SK-N-SH (cell line): ENCODE results near the gene PPP1R1B. TPM values are rescaled to one million over a fixed set of nuclear protein-coding genes. Genes with fewer than 3 reads are reported as not detected.
A peak's percentile ranks its signal among the peaks of the same experiment; 100 is the strongest.

Source experiments
- CTCF ChIA-PET: fragments of 300-600, 350-600 bp; formaldehyde crosslinking; extraction: SDS; loops from one replicate; lab custom pipeline; 2021; lab: Yijun Ruan, JAX
- POLR2A ChIA-PET: fragments of 350-600 bp; sonication (Branson Sonifier 250); formaldehyde crosslinking; extraction: SDS; loops from one replicate; lab custom pipeline; 2020; ENCODE audit warnings: antibody characterized with exemption, inconsistent platforms; lab: Yijun Ruan, JAX
- DNase-seq: peaks from one replicate; pipeline ENCODE4 v3.0.0; 2012
- H2AFZ ChIP-seq: fragments of 200-600 bp; sonication (generic); 2 replicates; pipeline ENCODE4 v1.8.1; 2016; ENCODE audit warnings: antibody characterized with exemption, mild to moderate bottlenecking, low read depth
- H3F3A ChIP-seq: fragments of 200-600 bp; sonication (generic); replicated peaks from 2 replicates; pipeline ENCODE3; 2016; ENCODE audit warnings: antibody characterized with exemption, mild to moderate bottlenecking; ENCODE audit not compliant: insufficient read depth
- H3K27ac ChIP-seq, 2 experiments: fragments of 200-500 bp in 1 of 2; fragments of 200-600 bp in 1 of 2; sonication (Bioruptor generic) in 1 of 2; sonication (generic), shearing (Covaris generic) in 1 of 2; 2 replicates each; pipeline versions ENCODE4 v1.5.1 to v1.6.1; 2014 to 2016; ENCODE audit warnings: low read depth in 2 of 2, inconsistent platforms in 1 of 2, low read length in 1 of 2, mild to moderate bottlenecking in 1 of 2, mixed read lengths in 1 of 2
- H3K27me3 ChIP-seq: fragments of 200-600 bp; sonication (generic), shearing (Covaris generic); 2 replicates; pipeline ENCODE4 v1.6.1; 2016; ENCODE audit warnings: mixed run types; ENCODE audit not compliant: insufficient read depth
- H3K36me3 ChIP-seq, 2 experiments: fragments of 200-500 bp in 1 of 2; fragments of 200-600 bp in 1 of 2; sonication (Bioruptor generic) in 1 of 2; sonication (generic) in 1 of 2; replicated peaks in 1 of 2; 2 replicates each; pipeline versions ENCODE3 to v1.5.1; 2014 to 2016; ENCODE audit warnings: low read length in 1 of 2, mild to moderate bottlenecking in 1 of 2; ENCODE audit not compliant: insufficient read depth in 2 of 2, control insufficient read depth in 1 of 2
- H3K4me1 ChIP-seq, 2 experiments: fragments of 200-500 bp in 1 of 2; fragments of 200-600 bp in 1 of 2; sonication (Bioruptor generic) in 1 of 2; sonication (generic), shearing (Covaris generic) in 1 of 2; 2 replicates each; pipeline versions ENCODE4 v1.5.1 to v1.6.1; 2014 to 2016; ENCODE audit warnings: low read depth in 1 of 2, low read length in 1 of 2, mixed run types in 1 of 2; ENCODE audit not compliant: insufficient read depth in 2 of 2, control insufficient read depth in 1 of 2
- H3K4me2 ChIP-seq: fragments of 200-600 bp; sonication (generic), shearing (Covaris generic); 2 replicates; pipeline ENCODE4 v1.6.1; 2017; ENCODE audit warnings: mixed run types
- H3K4me3 ChIP-seq, 2 experiments: fragments of 200-500 bp in 1 of 2; fragments of 200-600 bp in 1 of 2; sonication (Bioruptor generic) in 1 of 2; sonication (generic), shearing (Covaris generic) in 1 of 2; 2 replicates each; pipeline versions ENCODE4 v1.5.1 to v1.8.1; 2014 to 2016; ENCODE audit warnings: low read depth in 2 of 2, inconsistent platforms in 1 of 2, low read length in 1 of 2, mild to moderate bottlenecking in 1 of 2, mixed read lengths in 1 of 2, moderate library complexity in 1 of 2
- H3K79me2 ChIP-seq: fragments of 200-600 bp; sonication (generic); 2 replicates; pipeline ENCODE4 v1.8.1; 2017; ENCODE audit warnings: mild to moderate bottlenecking; ENCODE audit not compliant: insufficient read depth
- H3K9ac ChIP-seq: fragments of 200-600 bp; sonication (generic); 2 replicates; pipeline ENCODE4 v1.6.1; 2017; ENCODE audit warnings: mixed run types
- H3K9me2 ChIP-seq: fragments of 200-600 bp; sonication (generic); 2 replicates; pipeline ENCODE4 v1.6.1; 2017; ENCODE audit warnings: mixed run types
- H3K9me3 ChIP-seq: fragments of 200-600 bp; sonication (generic); 2 replicates; pipeline ENCODE4 v1.6.1; 2017; ENCODE audit warnings: mixed run types, mild to moderate bottlenecking, moderate library complexity
- H4K20me1 ChIP-seq: fragments of 200-600 bp; sonication (generic); 2 replicates; pipeline ENCODE4 v1.6.1; 2017; ENCODE audit warnings: mild to moderate bottlenecking, mixed run types; ENCODE audit not compliant: insufficient read depth
- CTCF ChIP-seq: fragments of 200-600 bp; sonication (generic); IDR thresholded peaks from 2 replicates; pipeline ENCODE4 v1.6.1; 2017; ENCODE audit warnings: antibody characterized with exemption, mild to moderate bottlenecking, moderate library complexity
- ELF1 ChIP-seq: IDR thresholded peaks from 2 replicates; pipeline ENCODE4 v1.4.0; 2012
- EZH2phosphoT487 ChIP-seq: fragments of 200-600 bp; sonication (generic); IDR thresholded peaks from 2 replicates; pipeline ENCODE4 v1.6.1; 2017; ENCODE audit warnings: low read depth, mixed run types, mild to moderate bottlenecking, antibody characterized with exemption, moderate library complexity, borderline replicate concordance
- FOSL2 ChIP-seq: IDR thresholded peaks from 2 replicates; pipeline ENCODE4 v1.4.0; 2012; ENCODE audit warnings: low read depth, mild to moderate bottlenecking, moderate library complexity, borderline replicate concordance
- FOXJ3 ChIP-seq: sonication (generic); formaldehyde crosslinking; IDR thresholded peaks from 2 replicates; pipeline ENCODE4 v1.5.1; 2020; ENCODE audit warnings: mild to moderate bottlenecking, missing genetic modification reagents
- GABPA ChIP-seq: IDR thresholded peaks from 2 replicates; pipeline ENCODE4 v1.4.0; 2012; ENCODE audit warnings: low read depth, mild to moderate bottlenecking
- PBX3 ChIP-seq: IDR thresholded peaks from 2 replicates; pipeline ENCODE4; 2012
- POLR2AphosphoS5 ChIP-seq: IDR thresholded peaks from 2 replicates; pipeline ENCODE4 v1.6.1; 2012; ENCODE audit warnings: low read depth, low read length
- RCOR1 ChIP-seq: fragments of 150-350 bp; IDR thresholded peaks from 2 replicates; pipeline ENCODE4 v1.6.1; 2017; ENCODE audit warnings: antibody characterized with exemption, low read length
- USF2 ChIP-seq: fragments of 150-350 bp; IDR thresholded peaks from 2 replicates; pipeline ENCODE4 v1.6.1; 2017; ENCODE audit warnings: antibody characterized with exemption, low read length, low read depth, borderline replicate concordance
- WGBS: methylation state at CpG from one replicate; pipeline ENCODE4 v1.1.6; 2017; ENCODE audit warnings: low lambda C conversion rate; 5-methylcytosine and 5-hydroxymethylcytosine counted together
- polyA plus RNA-seq, 3 experiments: library from polyadenylated mRNA; depleted of rRNA; stranded (reverse); fragments of >200 nt; gene quantifications; 2 replicates each; pipeline ENCODE4 v1.2.3, GENCODE V29; 2012

The PPP1R1B gene
- polyA plus RNA-seq, 1 of the 3 experiments (the other 2 are of a cell fraction), result 0.07 TPM

GRCh38 chr17:39672522-39673334, 46.0 kb downstream of the PPP1R1B start:
- no peaks in the 10 kb centered on the region for H3F3A ChIP-seq
- H3K9ac ChIP-seq, result no peak overlapping the region
- ChIA-PET POLR2A (interaction anchor here (0.7 kb wide), 1 partner anchor 15 kb away, joined by 3 read pairs; the partner anchor contains the start of gene PGAP3), CTCF (interaction anchor here (0.7 to 15.8 kb wide), 11 partner anchors 8 to 59 kb away, joined by 3 to 279 read pairs (median 9); partner anchors contain the start of genes MIEN1 and PPP1R1B)
- H3K4me1 ChIP-seq, result peaks cover 0 to 2% of the 10 kb centered on the region in 2 experiments; a peak in 1 of 4 replicates
- DNase-seq, result no peak
- 75% methylated on average over 10 of the region's 15 CpGs for WGBS
- H3K36me3 ChIP-seq, result no peaks in the 10 kb centered on the region
- no peaks in the 10 kb centered on the region for H4K20me1 ChIP-seq
- no peaks in the 10 kb centered on the region for H3K79me2 ChIP-seq
- no peak overlapping the region for H2AFZ ChIP-seq
- no peaks in the 10 kb centered on the region for H3K27me3 ChIP-seq
- H3K4me3 ChIP-seq, result no peak overlapping the region
- H3K27ac ChIP-seq, result no peak overlapping the region
- TF ChIP-seq POLR2AphosphoS5, result no peak
- TF ChIP-seq EZH2phosphoT487, result no peak
- no peak for TF ChIP-seq FOSL2
- no peak for TF ChIP-seq FOXJ3 (CRISPR knock-in tag)
- TF ChIP-seq CTCF, result peak; percentile 5; the same call in 1 of the 2 replicates
- no peak for TF ChIP-seq PBX3
- no peak for TF ChIP-seq USF2
- H3K9me3 ChIP-seq, result no peaks in the 10 kb centered on the region
- no peak overlapping the region for H3K4me2 ChIP-seq
- H3K9me2 ChIP-seq, result no peaks in the 10 kb centered on the region

GRCh38 chr17:39673335-39674081, 46.8 kb downstream of the PPP1R1B start:
- H3K4me2 ChIP-seq, result no peak overlapping the region
- H3K27me3 ChIP-seq, result no peaks in the 10 kb centered on the region
- H3F3A ChIP-seq, result no peaks in the 10 kb centered on the region
- no peak overlapping the region for H3K27ac ChIP-seq
- no peaks in the 10 kb centered on the region for H3K36me3 ChIP-seq
- no peaks in the 10 kb centered on the region for H3K9me2 ChIP-seq
- ChIA-PET CTCF (interaction anchor here (2.1 to 15.8 kb wide), 4 partner anchors 20 to 57 kb away, joined by 8 to 279 read pairs (median 80); partner anchors contain the start of genes MIEN1 and PPP1R1B), POLR2A (no interaction called here)
- H3K4me3 ChIP-seq, result no peak overlapping the region
- H2AFZ ChIP-seq, result no peak overlapping the region
- no peaks in the 10 kb centered on the region for H3K79me2 ChIP-seq
- 36% methylated on average over 6 of the region's 13 CpGs for WGBS
- peaks cover 0 to 2% of the 10 kb centered on the region in 2 experiments; a peak in 1 of 4 replicates for H3K4me1 ChIP-seq
- H4K20me1 ChIP-seq, result no peaks in the 10 kb centered on the region
- no peak for TF ChIP-seq GABPA
- no peak for TF ChIP-seq ELF1
- TF ChIP-seq RCOR1, result no peak
- TF ChIP-seq PBX3, result no peak
- H3K9ac ChIP-seq, result no peak overlapping the region
- H3K9me3 ChIP-seq, result no peaks in the 10 kb centered on the region
- no peak for DNase-seq
